Measurements from ENCODE around the gene TPGS1. TPM values are rescaled to one million over a fixed set of nuclear protein-coding genes. Genes with fewer than 3 reads are reported as not detected.

The TPGS1 gene
- total RNA-seq, 4 donors from 2014 or later, result 23.4 to 73.8 (median 62.1) TPM

GRCh38 chr19:494171-495080 is 12.9 kb upstream of the TPGS1 start:
- 39 to 40% methylated on average over 17 to 20 of the region's 22 CpGs for WGBS, 2 donors
- no peak overlapping the region for H3K4me3 ChIP-seq (ENCODE audit: low read depth, poor library complexity, severe bottlenecking)
- intact Hi-C loops (cut with DNase I; ENCODE audit: low total_unique reads), result no loop called here
- TF ChIP-seq, protein P1, sequence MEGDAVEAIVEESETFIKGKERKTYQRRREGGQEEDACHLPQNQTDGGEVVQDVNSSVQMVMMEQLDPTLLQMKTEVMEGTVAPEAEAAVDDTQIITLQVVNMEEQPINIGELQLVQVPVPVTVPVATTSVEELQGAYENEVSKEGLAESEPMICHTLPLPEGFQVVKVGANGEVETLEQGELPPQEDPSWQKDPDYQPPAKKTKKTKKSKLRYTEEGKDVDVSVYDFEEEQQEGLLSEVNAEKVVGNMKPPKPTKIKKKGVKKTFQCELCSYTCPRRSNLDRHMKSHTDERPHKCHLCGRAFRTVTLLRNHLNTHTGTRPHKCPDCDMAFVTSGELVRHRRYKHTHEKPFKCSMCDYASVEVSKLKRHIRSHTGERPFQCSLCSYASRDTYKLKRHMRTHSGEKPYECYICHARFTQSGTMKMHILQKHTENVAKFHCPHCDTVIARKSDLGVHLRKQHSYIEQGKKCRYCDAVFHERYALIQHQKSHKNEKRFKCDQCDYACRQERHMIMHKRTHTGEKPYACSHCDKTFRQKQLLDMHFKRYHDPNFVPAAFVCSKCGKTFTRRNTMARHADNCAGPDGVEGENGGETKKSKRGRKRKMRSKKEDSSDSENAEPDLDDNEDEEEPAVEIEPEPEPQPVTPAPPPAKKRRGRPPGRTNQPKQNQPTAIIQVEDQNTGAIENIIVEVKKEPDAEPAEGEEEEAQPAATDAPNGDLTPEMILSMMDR (IDR thresholded peaks at IDR 0.05), result no peak
- no peak for TF ChIP-seq POLR2A (IDR thresholded peaks at IDR 0.05)
- no peak for DNase-seq (ENCODE audit: low spot score in 2 of 2)

- intact Hi-C loops (cut with DNase I; ENCODE audit: low total_unique reads), result no loop called here
- TF ChIP-seq POLR2A (IDR thresholded peaks at IDR 0.05), result no peak
- TF ChIP-seq, protein P1 (IDR thresholded peaks at IDR 0.05), result no peak
- WGBS, 2 donors, result 54 to 55% methylated on average over 10 of the region's 10 CpGs
- H3K4me3 ChIP-seq (ENCODE audit: low read depth, poor library complexity, severe bottlenecking), result no peak overlapping the region
- no peak for DNase-seq (ENCODE audit: low spot score in 2 of 2)
These were observed 12.3 kb upstream of the TPGS1 start for GRCh38 chr19:495081-495401.

GRCh38 chr19:495402-496111 is 11.7 kb upstream of the TPGS1 start:
- no peak for DNase-seq (ENCODE audit: low spot score in 2 of 2)
- H3K4me3 ChIP-seq (ENCODE audit: low read depth, poor library complexity, severe bottlenecking), result no peak overlapping the region
- 15 to 19% methylated on average over 23 to 29 of the region's 32 CpGs for WGBS, 2 donors
- TF ChIP-seq, protein P1 (IDR thresholded peaks at IDR 0.05), result no peak
- no peak for TF ChIP-seq POLR2A (IDR thresholded peaks at IDR 0.05)
- intact Hi-C loops (cut with DNase I; ENCODE audit: low total_unique reads), result no loop called here

GRCh38 chr19:496112-496665 is 11.1 kb upstream of the TPGS1 start, which contains the start of gene MADCAM1:
TSS of gene MADCAM1 (plus strand) at chr19:496486. CDS start at chr19:496500, 14 bp downstream.
- no peak for DNase-seq (ENCODE audit: low spot score in 2 of 2)
- WGBS, 2 donors, result 4 to 14% methylated on average over 19 to 27 of the region's 33 CpGs
- intact Hi-C loops (cut with DNase I; ENCODE audit: low total_unique reads), result no loop called here
- TF ChIP-seq, protein P1 (IDR thresholded peaks at IDR 0.05), result no peak
- TF ChIP-seq POLR2A (IDR thresholded peaks at IDR 0.05), result no peak
- no peak within 1 kb of the TSS for H3K4me3 ChIP-seq (ENCODE audit: low read depth, poor library complexity, severe bottlenecking)

- H3K4me3 ChIP-seq (ENCODE audit: low read depth, poor library complexity, severe bottlenecking), result no peak overlapping the region
- DNase-seq (ENCODE audit: low spot score in 2 of 2), result no peak
- TF ChIP-seq, protein P1 (IDR thresholded peaks at IDR 0.05), result no peak
- TF ChIP-seq POLR2A (IDR thresholded peaks at IDR 0.05), result no peak
- intact Hi-C loops (cut with DNase I; ENCODE audit: low total_unique reads), result no loop called here
- 0% methylated on average over 1 to 7 of the region's 18 CpGs for WGBS, 2 donors
These were observed 10.3 kb upstream of the TPGS1 start for GRCh38 chr19:496986-497385.

All from lower leg skin (tissue), 4 donors.